HG02973 (cell line): ENCODE results near the gene GLUL.

Experiments
- ATAC-seq: cut with Tn5 transposase; IDR thresholded peaks from one replicate; pipeline ENCODE4 v1.9.1; 2021; ENCODE audit warnings: moderate library complexity; ENCODE audit not compliant: unreplicated experiment

The GLUL gene

DNA sequence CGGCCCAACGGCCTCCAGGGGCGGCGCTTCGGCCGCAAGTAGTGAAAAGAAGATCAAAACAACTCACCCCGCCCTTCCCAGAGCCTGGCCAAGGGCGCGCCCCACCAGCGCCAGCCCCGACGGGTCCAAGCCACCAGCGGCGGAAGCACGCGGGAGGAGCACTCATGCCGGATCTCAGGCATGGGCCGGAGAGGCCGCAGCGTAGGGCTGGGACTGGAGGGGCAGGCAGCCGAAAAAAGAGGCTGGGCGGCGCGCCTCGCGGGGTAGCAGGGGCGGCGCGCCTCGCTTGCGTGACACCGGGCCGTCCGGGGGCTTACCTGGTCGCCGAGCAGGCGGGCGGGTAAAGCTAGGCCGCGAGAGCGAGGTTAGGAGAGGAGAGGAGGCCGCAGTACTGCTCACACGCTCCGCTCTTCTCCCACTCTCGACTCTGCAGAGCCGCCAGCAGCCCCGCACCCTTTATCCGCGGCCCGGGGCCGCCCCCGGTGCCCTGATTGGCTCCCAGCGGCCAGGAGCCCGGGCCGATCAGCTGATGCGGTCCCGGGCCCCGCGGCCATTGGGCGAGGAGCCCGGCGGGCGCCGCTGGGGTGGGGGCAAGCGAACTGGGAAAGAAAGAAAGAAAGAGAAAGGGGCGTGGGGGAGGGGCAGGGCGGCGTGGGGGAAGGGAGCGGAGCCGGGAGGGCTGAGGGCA is at the start of gene GLUL:
TSS of gene GLUL (minus strand) at position 429 of the 688 bp plus-strand sequence. CDS start 3,053 bp downstream, outside the sequence.
- ATAC-seq = peak; percentile 73

DNA sequence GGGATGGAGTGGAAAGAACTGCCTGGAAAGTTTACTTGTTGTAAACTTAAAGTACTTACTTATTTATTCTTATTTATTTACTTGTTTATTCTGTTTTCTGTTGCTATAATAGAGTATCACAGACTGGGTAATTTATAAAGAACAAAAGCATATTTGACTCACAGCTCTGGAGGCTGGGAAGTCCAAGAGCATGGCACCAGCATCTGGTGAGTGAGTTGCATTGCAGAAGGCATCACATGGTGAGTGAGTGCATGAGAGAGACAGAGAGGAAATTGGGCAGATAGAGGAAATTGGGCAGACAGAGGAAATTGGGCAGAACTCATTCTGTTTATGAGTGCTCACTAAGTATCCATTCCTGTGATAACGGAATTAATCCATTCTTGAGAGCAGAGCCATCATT is 46.7 kb upstream of the GLUL start:
- no peak for ATAC-seq

DNA sequence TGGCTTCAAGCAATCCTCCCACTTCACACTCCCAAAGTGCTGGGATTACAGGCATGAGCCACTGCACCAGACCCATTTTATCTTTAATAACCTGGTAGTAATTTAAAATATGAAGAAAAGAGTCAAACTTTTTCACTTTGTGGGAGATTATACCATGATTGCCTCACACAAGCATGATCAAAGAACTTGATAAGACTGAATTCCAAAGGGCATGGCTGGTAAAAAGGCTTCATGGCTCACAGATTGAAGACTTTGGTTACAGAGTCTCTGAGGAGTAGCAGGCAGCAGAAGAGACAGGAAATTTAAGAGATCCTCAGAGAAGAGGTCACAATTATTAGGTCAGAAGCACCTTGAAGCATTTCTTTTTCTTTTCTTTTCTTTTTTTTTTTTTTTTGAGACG is 42.0 kb upstream of the GLUL start:
- ATAC-seq = no peak

DNA sequence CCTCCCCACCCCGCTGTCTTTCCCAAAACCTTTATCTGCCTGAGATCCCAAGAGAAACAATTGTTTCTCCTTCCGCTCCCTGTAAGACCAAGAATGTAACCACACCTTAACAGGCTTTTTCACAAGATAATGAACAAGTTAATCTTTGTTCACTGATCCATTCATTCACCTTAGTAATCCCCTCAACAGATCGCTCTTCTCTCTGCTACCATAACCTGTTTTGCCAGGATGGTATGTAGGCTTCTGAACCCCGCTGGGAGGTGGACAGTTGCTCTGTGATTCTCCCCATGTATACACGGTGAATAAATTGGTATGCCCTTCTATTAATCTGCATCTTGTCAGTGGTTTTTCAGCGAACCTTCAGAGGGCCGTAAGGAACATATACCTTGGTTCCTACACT is 39.7 kb upstream of the GLUL start:
- no peak for ATAC-seq

DNA sequence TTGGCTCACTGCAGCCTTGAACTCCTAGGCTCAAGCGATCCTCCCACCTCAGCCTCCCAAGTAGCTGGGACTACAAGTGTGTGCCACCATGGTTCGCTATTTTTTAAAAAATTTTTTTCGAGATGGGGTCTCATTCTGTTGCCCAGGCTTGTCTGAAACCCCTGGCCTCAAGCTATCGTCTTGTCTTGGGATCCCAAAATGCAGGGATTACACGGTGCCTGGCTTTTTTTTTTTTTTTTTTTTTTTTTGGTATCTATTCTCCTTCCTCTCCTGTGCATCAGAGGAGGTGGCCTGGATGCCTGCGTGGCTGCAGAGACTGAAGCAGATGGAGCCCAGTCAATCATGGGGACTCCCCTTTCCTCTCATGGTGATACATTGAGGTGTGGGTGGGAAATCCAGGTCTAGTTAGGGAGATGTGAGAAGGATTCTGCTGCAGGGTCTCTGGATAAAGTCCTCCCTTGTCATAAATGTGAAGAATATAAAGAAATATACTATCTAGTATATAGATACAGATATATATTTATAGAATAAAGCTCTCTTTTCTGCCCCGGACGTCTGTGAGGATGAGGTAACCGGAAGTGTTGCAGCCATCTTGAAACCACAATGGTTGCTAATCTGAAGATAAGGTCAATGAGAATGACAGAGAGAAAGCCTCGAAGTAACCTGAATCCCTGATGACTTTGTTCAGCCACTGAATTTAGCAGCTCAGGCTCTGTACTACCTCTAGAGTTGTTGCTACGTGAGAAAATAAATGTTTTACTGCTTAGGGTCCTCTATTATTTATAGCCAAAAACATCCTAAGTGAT is 38.9 kb upstream of the GLUL start:
- ATAC-seq = no peak

DNA sequence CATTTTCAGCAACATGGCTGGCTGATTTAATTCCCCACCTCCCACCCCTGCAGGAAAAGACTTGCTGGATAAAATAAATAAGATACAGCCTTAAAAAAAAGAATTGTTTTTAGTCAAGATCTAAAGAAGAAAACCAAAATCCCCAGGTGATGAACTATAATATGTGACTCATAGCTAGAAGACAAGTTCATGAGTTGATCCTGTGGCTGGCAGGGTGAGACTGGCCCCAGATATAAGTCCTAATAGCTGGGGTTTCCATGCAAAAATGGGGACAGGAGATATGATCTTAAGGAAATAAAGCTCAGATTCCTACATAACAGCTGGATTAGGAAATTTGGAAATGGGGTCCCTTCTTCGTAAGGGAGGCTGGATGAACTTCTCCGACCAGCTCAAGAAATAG is 36.5 kb upstream of the GLUL start:
- ATAC-seq = peak; percentile 34

DNA sequence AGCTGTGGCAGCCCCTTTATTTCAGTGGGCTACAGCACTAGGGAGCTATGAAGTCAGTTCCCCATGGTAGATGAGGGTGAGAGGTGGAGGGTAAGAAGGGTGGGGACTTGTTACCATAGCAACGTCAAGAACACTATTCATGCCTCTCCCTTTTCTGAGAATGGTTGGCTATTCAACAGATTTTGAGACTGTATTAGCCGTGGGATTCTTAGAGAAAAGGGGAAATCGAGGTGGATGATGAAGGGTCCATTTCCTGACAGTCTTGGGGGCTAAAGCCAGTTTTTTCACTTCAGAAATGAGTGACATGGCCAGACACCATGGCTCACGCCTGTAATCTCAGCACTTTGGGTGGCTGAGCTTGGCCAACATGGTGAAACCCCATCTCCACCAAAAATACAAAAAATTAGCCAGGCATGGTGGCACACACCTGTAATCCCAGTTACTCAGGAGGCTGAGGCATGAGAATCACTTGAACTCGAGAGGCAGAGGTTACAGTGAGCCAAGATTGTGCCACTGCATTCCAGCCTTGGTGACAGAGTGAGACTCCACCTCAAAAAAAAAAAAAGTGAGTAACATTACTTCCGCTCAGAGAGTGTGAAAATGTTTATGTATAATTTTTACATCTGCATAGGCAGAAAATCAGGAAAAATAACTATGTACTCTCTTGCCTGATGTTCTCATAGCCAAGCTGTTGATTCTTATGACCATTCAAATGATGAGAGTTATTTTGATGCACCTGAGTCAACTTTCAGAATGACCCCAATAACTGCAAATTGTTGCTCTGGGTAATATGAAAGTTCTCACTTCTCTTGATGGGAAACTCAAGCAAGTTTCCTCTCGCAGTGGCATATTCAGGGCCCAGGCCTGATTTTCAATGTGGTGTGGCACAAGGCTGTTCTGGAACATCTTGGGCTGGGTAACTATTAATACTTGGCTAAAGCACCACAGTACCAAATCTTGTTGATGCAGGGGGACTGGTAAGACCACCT is 35.1 kb upstream of the GLUL start:
- peak; percentile 62 for ATAC-seq

DNA sequence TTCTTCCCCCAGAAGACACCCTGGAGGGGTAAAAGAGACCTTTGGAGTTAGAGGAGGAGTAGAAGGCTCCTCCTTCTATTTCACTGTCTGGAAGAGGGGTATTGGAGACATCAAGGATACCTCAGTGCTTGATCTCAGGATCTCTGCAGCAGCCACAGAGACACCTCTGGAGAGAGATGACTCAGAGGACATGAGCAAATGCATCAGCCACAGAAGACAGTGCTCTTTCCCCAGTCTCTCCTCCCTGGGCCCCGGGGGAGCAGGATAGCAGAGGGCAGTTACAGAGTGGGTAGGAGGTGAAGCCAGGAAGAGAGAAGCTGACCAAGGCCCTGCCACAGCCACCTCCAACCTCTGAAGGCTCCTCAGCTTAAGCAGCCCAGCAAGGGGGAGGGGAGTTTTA is 24.2 kb upstream of the GLUL start:
- no peak for ATAC-seq

DNA sequence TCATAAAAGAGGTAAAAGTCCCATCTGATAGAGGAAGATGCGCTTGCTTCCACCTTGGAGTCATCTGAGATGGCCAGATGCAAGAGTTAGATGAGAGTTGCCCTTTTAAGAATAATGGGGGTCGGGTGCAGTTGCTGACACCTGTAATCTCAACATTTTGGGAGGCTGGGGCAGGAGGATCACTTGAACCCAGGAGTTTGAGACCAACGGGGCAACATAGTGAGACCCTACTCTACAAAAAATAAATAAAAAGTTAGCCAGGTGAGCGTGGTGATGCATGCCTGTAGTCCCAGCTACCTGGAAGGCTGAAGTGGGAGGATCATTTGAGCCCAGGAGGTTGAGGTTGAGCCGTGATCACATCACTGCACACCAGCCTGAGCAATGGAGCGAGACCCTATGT is 22.4 kb upstream of the GLUL start:
- ATAC-seq = no peak

DNA sequence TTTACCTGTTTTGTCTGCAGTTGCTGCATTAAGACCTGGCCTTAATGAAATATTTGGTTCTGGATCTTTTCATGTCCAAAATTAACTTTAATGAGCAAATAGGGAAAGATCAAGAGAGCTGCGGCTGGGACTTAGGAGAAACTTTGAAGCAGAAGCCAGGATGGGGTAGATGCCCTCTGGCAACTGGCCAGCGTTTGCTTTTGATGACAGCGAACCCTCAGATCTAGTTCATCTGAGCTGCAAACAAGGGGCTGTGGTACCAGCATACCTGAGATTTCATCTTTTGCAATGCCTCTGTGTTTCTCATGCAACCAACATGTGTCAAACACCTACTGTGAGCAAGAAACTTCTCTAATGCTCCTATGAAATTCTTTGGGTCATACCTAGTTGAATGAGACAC is 21.9 kb upstream of the GLUL start:
- no peak for ATAC-seq

DNA sequence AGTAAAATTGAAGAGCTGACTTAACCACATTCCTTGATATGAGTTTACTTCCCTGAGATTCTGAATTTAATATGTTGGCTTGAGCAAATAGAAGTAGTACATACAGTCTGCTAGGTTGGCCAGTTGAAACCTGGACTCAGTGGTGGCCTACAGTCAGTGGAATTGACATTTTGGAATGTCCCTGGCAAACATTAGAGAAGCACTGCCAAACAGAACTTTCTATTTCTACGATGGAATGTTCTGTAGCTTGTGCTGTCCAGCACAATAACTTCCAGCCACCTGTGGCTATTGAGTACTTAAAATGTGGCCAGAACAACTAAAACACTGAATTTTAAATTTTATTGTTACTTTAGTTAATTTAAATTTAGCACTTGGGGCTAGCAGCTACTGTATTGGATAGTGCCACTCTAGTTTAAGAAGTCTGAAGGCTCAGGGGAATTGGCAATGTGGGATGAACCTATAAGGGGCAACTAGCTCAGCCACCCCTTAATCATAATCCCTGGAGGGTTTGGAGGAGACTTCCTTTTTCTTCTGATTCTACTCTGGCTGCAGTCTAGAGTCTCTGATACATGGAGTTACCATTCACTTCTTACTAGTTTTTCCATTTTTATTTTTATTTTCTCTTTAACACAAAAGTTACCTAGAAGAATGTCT is 19.2 kb upstream of the GLUL start:
- ATAC-seq = no peak

DNA sequence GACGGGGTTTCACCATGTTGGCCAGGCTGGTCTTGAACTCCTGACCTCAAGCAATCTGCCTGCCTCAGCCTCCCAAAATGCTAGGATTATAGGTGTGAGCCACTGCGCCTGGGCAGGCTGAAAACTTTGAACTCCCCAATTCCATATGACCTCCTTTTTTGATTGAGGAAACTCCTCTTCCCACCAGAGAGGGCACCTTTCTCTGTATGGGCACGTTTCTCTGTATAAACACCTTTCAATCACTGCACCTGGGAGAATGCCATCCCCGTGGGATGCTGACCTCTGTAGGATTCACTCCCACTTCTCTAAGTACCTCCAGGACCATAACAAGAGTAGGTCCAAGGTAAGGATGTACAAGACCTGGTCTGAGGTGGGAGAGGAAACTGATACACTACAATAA is 18.5 kb upstream of the GLUL start:
- no peak for ATAC-seq

DNA sequence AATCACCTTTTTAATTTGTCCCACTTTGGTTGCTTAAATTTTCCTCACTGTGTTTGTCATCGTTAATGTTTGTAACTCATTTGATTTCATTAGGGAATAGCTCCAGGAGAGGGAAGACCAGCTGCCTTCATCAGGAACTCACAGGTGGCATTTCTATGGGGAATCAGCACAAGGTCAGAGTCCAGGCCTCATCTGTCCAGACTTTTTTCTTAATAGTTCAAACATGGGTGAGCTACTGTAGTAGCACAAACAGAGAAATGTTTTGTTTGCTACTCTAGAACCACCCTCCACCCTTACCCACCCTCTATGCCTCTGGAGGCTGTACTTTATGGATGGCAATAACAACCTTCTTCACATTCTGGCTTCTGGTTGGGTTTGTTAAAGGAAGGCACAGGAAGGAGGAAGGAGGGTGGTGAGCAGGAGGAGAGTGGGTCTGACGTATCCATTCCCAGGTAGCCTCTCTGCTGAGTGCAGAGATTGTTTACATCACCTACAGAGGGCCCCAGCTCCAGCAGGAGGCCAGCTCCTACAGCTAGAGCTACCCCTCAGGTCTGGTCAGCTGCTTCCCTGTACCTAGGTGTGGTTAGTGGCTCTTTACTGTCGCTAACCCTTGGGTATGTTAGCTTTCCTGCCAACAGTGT is 17.0 kb upstream of the GLUL start:
- no peak for ATAC-seq

DNA sequence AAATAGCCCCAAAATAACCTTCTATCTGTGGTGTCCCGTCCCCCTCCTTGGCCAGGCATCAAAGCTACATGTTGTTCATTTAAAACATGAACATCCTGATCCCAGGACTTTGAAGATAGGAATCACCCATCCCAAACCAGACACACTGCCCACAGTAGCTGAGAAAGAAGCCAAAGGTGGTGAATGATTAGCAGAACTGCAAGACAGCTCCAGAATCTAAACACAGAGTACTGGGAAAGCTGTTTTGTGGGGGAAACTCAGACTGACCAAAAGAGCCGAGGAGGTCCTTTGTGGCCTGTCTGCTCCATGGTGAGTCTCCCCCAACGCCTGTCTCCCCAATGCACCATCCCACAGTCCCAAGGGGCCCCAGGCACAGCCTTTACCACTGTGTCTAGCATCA is 16.1 kb upstream of the GLUL start:
- ATAC-seq = no peak

DNA sequence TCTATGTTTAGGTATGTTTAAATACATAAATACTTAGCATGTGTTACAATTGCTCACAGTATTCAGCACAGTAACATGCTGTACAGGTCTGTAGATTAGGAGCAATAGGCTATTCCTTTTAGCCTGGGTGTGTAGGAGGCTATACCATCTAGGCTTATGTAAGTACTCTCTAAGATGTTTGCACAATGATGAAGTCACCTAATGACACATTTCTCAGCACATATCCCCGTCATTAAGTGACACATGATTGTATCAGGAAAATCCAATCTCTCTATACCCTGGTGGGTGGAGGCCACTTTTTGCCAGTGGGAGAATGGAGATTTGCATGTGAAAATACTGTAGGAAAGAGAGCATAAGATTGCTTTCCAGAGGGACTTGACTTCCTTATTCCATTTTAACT is 14.4 kb upstream of the GLUL start:
- no peak for ATAC-seq

DNA sequence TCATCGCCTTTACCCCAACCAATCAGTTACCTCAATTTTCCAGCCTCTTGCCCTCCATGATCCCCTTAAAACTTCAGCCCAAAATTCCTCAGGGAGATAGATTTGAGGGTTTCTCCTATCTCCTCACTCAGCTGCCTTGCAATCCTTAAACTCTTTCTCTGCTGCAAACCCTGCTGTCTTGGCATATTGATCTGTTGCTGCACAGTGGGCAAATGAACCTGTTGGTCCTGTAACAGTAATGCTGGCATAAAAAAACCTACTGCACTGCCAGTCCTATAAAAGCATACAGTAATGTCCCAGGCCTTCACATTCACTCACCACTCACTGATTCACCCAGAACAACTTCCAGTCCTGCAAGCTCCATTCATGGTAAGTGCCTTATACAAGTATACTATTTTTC is 14.0 kb upstream of the GLUL start:
- ATAC-seq = no peak

DNA sequence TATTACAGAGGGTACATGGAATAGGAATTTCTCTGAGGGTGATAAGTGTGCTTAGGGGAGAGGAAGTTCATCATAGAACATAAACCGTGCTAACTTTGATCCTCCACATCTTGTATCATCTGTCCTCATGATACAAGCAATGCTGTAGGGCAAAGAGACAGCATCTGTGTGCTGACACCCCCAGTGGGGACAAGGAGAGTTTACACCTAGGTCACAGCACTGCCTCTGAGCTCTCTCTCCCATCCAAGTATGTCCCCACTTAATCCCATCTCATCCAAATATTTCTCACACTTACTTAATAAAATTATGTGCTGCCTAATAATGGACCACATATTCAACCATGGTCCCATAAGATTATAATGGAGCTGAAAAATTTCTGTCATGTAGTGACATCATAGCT is 13.2 kb upstream of the GLUL start:
- no peak for ATAC-seq

DNA sequence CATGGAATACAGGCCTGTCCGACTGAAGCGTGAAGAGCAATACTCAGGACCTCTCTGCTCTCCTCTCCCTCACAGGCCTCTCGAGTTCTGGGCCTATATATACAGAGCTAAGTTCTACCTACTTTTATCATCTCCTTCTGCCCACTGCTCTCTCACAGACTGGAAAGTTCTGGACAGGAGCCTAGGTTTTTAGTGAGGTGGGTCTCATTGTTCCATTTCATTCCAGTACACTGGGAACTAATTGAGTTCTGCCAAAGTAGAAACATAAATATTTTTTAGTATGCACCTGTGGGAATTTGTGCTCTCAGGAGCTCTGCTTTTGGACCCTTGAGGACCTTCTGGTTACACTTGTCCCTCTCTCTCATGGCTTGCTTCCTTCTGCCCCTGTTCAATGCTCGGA is 9.0 kb upstream of the GLUL start, which contains the start of gene TEDDM1:
TSS of gene TEDDM1 (minus strand) at position 101 of the 400 bp plus-strand sequence. CDS start 182 bp downstream, outside the sequence.
- ATAC-seq = no peak

DNA sequence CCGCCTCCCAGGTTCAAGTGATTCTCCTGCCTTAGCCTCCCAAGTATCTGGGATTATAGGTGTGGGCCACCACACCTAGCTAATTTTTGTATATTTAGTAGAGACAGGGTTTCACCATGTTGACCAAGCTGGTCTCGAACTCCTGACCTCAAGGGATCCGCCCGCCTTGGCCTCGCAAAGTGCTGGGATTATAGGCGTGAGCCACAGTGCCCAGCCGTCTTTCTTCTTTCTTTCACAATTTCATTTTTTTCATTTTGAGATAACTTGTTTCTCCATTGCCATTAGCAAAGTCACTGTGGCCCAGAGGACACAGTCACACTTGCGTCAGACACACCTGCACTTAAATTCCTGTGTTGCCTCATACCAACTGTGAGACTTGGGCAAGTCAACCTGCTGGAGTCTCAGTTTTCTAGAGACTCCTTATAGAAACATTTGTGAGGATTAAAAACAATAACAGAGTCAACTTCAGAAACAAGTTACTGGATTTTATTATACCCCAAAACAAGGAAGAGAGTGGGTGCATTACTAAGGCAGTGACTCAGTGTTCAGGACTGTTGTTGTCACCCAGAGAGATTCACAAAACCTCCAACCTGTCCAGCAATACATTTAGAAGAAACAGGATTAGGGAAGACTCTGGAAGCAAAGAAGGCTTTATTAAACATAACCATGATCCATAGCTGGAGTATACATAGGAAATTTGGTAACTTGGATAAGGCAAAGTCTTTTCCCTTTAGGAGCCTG is 6.2 kb upstream of the GLUL start:
- ATAC-seq = no peak

DNA sequence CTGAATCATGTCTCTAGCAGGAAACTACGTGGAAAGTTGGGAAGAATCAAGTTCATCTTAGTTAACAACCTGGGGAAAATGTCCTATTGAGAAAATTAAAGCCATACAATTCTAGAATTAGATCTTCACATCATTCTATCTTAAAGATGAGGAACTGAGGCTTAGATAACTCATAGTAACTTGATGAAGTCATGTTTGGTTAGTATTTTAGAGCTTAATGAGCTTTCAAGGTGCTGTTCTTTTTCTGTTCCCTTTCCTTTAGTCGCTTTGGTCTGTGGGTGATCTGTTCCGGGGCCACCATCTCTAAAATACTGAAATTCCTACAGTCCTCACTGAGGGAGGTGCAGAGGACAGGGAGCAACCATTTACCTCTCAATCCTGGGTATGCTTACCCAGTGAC is 4.3 kb upstream of the GLUL start:
- ATAC-seq = no peak
